Ramos (cell line): Measurements from ENCODE around the gene HDAC8.
"Not testable (repeated sequence)": the region's sequence is repeated elsewhere in the genome, so short reads cannot be mapped to it uniquely, and the experiment has no call there.

Source experiments
- in situ Hi-C: fragments of 300-500 bp; cut with MboI; formaldehyde crosslinking; loops from one replicate; pipeline ENCODE4 v1.14.3; 2022; ENCODE audit warnings: low sequenced_read_pairs; ENCODE audit not compliant: unreplicated experiment

The HDAC8 gene

DNA sequence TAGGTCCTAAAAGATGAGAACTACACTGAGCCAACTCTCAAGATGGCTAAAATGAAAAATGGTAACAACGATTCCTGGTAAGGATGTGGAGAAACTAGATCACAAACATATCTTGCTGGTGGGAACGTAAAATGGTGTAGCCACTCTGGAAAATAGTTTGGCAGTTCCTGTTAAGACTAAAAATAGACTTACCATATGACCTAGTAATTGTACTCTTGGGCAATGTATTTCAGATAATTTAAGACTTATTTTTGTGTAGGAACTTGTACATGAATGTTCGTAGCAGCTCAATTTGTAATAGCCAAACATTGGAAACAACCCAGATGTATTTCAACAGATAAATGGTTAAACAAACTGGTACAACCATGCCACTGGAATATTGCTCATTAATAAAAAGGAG is 106.2 kb downstream of the HDAC8 start:
- in situ Hi-C loops: no loop called here

DNA sequence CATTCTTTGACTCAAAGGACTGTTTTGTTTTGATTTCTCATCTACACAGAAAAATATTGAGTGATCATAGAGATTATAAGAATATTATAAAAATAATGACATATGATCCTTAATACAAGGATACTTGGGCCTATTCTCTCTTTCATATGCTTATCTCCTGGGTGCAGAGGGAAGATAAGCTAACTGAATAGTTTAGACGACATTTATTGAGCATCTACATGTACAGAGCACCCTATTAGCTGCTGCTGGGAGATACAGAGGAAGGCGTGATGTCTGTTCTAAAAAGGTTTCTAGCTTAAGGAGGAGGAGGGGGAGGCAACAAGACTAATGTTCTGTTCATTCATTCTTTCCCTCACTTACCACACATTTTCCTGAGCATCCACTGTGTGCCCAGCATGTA is 106.8 kb downstream of the HDAC8 start:
- in situ Hi-C loops: no loop called here

DNA sequence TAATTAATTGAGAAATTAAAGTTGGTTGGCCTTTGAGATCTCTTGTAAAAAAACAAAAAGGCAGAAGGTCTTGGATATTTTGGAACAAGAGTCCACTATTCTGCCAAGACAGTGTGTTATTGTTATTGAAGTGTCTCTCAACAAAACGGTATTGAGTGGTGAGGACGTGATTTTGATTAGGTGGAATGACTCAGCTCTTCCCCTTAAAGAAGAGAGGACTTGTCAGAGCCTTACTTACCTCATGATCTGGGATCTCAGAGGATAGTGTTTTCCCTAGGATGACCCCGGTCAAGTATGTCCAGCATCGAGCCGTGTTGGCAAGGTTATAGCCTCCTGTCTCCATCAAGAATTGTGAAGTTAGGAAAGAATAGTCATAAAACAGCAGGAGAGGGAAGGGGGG is 110.9 kb downstream of the HDAC8 start:
- in situ Hi-C loops: no loop called here

DNA sequence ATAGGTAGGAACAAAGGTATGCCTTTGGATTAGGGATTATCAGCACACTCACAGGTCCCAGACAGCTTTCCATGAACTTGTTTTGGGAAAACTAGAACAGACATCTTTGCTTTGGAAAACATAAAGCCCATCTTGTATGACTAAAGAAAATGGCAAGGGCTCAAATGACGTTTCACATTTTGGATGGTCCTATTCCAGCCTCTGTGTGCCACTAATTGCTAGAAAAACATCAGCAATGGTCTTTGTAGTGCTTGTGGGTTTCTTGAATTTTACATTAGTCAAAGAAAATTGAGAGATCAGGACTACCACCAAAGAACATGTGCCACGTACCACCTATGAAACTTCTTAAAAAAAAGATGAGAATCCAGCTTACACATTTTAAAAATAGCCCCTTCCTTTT is 111.4 kb downstream of the HDAC8 start:
- in situ Hi-C loops: no loop called here

DNA sequence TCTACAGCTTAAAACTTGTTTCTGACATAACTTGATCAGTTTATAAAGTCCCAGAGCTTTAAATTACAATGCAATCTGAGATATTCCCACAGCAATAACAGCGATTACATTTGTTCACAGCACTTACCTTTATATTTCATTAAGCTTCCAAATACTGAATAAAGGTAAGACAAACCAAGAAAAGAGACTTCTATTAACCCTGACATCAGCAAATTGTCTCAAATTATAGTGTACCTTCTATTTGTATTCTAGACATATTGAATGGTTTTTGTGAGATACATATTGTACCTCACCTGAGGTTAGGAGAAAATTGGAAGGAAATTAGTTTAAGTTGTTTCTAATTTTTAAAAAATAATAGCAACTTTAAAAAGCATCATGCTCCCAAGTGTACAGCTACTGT is 111.9 kb downstream of the HDAC8 start:
- in situ Hi-C loops: no loop called here

DNA sequence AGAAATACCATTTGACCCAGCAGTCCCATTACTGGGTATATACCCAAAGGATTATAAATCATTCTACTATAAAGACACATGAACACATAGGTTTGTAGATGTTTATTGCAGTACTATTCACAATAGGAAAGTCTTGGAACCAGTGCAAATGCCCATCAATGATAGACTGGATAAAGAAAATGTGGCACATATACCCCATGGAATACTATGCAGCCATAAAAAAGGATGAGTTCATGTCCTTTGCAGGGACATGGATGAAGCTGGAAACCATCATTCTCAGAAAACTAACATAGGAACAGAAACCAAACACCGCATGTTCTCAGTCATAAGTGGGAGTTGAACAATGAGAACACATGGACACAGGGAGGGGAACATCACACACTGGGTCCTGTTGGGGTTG is 123.6 kb downstream of the HDAC8 start:
- in situ Hi-C loops: not testable (repeated sequence)

DNA sequence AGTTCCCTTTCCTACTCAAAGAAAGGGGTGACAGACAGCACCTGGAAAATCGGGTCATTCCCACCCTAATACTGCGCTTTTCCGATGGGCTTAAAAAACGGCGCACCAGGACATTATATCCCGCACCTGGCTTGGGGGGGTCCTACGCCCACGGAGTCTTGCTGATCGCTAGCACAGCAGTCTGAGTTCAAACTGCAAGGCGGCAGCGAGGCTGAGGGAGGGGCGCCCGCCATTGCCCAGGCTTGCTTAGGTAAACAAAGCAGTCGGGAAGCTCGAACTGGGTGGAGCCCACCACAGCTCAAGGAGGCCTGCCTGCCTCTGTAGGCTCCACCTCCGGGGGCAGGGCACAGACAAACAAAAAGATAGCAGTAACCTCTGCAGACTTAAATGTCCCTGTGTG is 131.9 kb downstream of the HDAC8 start:
- in situ Hi-C loops: not testable (repeated sequence)

DNA sequence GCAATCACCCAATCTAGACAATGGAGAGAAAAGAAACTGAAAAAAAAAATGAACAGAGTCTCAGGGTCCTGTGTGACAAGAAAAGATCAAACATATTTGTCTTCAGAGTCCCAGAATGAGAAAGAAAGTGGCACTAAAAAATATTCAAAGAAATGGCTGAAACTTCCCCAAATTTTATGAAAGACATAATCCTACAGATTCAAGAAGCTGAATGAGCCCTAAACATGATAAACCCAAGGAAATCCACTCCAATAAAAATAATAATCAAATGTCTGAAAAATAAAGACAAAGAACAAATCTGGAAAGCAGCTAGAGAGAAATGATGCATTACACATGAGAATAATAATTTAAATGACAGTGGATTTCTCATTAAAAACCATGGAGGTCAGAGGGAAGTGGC is 136.6 kb downstream of the HDAC8 start:
- in situ Hi-C loops: no loop called here

DNA sequence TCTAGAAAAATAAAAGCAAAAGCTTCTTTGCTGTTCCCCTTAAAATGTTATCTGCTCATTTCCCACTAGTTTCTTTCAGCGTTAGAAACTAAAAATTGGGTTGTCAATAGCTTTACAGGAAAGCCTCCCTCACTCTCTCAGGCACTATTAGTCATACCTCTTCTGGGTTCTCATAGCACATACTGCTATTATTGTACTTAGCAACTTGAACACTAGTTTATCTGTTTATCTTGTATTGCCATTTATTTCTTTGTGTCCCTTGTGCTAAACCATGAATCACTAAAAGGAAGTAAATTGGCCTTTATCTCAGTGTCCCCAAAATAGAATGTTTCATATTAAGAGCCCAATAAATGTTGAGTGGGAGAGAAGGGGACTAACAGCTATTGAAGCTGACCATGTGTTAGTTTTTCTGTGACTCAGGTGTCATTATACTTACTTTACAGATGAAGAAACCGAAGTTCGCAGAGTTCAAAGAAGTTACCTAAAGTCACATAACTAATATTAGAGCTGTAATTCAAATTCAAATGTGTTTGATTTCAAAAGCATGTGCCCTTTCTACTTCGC is 142.2 kb downstream of the HDAC8 start:
- in situ Hi-C loops: no loop called here

DNA sequence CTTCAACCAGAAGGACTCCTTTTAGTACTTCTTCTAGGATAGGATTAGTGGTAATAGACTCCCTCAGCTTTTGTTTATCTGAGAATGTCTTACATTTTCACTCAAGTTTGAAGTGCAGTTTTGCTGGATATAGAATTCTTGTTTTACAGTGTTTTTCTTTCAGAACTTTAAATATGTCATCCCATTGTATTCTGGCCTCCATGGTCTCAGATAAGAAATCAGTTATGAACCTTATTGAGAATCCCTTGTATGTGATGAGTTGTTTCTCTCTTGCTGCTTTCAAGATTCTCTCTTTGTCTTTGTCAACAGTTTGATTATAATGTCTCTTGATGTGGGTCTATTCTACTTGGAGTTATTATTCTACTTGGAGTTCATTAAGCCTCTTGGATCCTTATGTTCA is 150.8 kb downstream of the HDAC8 start:
- in situ Hi-C loops: no loop called here

DNA sequence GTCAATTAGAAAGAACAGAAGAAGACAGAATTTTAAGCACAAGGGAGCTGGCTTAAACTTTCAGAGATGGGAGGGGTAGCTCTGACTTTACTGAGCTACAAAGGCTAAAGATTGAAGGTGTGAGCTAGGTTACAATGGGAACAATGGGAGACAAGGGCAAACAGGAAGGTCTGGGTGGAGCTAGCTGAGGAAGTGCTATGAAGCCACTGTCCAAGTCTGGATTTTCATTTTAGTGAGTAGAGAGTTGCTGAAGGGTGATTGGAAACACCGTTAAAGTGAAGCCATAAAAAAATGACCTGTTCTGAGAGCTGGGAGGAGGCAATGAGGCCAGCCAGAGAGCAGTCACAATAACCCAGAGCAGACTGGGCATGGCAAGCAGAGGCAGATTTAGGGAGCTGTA is 162.7 kb downstream of the HDAC8 start:
- in situ Hi-C loops: no loop called here

DNA sequence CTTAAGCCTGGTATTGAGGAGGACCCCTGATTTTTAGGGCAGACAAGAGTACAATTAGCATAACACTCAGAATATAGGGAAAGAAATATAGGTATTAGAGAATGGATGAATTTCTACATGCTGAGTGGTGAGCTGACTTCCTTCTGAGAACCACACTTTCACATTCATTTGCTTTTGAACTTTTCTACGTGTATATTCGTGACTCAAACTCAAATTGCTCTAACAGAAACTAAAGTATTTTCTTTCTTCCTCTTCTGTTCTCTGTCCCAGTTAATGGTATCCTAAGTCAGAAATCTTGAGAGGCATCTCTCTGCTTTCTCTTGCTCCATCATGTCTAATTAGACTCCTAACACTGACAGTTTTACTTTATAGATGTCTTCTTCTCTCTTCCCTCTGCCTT is 163.8 kb downstream of the HDAC8 start:
- in situ Hi-C loops: no loop called here

DNA sequence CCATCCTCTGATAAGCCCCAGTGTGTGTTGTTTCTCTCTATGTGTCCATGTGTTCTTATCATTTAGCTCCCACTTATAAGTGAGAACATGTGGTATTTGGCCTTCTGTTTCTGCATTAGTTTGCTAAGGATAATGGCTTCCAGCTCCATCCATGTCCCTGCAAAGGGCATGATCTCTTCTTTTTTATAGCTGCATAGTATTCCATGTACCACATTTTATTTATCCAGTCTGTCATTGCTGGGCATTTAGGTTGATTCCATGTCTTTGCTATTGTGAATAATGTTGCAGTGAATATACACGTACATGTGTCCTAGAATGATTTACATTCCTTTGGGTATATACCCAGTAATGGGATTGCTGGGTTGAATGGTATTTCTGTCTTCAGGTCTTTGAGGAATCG is 167.5 kb downstream of the HDAC8 start:
- in situ Hi-C loops: not testable (repeated sequence)

DNA sequence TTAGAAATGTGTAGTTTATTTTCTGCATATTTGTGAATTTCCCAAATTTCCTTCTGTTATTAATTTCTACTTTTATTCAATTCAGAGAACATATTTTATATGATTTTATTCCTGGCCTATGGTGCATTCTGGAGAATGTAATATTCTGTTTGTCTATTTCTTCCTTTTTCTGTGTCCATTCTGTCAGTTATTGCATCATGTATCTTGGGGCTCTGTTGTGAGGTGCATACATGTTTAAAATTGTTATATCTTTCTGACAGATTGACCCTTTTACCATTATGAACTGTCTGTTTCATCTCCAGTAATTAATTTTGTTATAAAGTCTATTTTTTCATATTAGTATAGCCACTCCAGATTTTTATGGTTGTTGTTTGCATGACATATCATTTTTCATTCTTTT is 170.0 kb downstream of the HDAC8 start:
- in situ Hi-C loops: no loop called here

DNA sequence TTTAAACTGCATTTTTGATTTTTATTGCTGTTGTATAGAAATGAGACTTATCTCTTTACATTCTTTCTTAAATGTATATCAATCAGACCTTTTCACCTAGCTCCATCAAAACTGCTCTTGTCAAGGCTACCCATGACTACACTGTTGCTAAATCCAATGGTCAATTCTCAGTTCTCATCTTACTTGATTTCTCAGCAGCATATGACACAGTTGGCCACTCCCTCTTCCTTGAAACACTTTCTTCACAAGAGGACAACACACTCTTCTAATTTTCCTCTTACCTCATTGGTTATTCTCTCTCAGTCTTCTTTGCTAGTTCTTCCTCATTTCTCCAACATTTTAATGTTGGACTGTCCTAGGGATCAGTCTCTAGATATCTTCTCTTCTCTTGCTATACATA is 172.8 kb downstream of the HDAC8 start:
- in situ Hi-C loops: no loop called here

DNA sequence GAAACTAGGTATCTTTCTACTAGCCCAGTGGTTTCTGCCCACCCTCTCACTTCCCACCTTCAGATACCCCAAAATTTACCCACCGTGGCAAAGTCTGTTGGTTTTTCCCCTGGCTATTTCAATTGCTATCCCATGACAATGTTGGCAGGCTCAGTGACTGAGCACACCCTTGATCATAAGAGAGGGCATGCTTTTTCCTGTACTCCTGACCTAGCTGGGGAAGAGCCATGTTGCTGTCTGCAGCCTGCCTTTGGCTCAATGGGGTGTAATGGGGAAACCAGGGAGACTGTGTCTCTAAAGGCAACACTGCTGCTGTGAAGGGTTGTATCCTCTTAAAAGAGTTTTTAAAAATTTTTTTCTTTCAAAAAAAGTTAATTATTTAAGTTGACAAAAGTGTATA is 176.5 kb downstream of the HDAC8 start:
- in situ Hi-C loops: no loop called here

DNA sequence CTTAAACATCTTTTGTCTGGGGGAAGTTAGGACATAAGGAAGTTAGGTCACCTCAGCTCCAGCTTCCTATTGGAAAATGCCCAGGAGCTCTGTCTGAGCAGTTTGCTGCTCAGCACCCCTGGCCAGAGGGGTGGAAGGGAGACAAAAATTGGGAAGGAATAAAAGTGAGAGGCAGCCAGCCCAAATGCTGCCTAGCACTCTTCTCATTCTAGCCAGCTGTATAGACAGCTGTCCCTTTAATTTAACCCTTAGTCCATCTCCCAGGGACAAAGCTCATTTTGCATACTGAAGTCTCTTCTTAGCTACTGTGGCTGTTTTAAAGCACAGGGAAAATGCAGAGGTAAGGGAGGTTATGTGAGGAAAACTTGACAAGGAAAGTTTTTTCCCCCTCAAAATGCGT is 177.4 kb downstream of the HDAC8 start:
- in situ Hi-C loops: no loop called here

DNA sequence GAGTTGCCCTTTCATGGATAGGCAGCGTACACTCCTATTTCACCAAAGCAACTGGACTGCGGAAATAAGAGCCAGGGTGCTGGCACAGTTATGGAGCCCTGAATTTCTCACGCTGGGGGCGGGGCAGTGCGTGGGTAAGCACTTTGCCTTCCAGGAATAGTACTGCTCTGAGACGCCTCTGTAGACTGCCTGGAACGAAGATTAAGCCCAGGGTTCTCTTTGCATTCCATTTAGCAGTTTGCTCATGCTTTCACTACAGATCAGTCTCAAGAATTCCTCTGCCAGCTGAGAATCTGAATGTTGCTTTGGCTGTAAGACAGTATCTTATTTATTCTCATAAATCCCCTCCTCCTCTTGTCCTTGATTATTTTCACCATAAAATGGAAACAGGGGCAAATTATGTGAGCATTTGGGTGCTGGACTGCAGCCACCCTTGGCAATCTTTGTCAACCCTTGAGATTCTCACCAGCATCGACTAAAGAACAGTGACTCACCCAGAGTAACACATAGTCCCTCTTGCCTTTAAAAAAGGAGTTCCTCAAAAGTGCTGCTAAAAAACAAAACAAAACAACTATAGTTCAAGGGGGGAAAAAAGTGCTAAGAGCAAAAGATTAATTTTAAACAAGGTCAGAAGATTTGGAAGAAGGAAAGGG is 178.0 kb downstream of the HDAC8 start:
- in situ Hi-C loops: no loop called here

DNA sequence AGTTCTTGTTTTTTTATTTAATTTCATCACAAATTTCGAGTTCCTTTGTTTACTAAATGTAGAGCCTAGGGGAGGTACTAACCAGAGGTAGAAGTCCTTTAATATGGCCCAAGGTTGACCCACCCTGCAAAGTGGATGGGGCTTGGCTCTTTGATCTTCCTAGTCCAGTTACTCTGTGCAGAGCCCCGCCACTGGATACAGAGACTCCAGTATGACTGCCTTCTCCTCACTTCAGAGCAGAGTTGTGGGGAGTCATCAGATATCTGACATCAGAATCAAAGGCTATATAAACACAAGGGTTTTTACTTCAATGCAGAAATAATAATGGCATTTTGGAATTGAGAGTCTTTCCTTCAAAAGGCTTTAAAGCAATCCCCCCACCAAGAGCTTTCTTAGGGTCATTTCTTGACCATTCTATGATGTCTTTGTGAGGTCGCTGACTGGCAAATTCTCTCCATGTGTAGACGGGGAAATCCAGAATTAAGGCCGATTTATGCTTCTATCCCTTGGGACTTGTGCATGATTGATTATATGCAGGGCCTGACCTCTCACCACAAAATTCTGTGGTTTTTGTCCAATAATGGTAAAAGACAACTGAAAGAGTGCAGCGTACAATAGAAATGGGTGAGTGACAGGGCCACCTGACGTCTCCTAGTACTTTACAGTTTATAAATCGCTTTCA is 178.7 kb downstream of the HDAC8 start:
- in situ Hi-C loops: no loop called here

DNA sequence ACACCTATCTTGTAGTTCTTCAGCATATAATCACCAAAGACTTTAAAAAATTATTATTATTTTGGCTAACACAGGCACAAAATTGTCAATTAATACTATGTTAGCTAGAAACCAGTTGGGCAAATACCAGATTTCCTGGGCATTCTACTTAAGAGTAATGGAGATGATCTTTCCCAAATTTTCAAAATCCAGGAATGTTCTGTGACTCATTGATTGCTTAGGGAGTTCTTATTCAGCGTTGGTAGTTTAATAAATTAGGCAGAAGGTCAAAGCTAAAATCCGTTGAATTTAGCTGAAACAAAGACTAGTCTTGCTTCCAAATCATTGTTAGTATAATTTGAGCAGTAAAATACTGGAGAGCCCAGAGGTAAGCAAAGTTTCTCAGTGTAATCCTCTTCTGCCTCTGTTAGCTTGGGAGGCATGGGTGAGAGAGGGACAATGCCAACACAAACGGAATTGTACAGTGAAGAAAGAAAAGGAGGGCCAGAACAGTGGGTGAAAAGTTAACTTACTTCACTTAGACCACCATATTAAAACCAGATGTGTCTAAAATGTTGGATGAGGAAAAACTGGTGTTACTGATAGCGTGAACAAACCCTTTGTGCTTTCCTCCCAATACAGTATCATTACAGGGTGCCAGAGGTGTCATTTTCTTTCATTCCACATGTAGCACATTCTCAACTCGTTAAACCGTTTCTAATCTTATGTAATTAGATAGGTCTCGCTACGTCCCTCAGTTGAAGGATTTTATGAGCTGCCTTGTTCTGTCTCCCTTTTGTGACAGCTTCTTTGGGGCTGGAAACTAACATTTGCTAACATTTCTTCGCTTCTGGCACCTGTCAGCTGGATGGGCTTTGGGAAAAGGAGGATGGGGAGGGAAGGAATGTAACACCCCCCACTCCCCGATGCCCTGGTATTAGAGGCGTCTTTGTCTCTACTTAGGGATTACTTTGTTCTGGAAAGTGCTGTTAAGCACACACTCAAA is 179.5 kb downstream of the HDAC8 start:
- in situ Hi-C loops: no loop called here

DNA sequence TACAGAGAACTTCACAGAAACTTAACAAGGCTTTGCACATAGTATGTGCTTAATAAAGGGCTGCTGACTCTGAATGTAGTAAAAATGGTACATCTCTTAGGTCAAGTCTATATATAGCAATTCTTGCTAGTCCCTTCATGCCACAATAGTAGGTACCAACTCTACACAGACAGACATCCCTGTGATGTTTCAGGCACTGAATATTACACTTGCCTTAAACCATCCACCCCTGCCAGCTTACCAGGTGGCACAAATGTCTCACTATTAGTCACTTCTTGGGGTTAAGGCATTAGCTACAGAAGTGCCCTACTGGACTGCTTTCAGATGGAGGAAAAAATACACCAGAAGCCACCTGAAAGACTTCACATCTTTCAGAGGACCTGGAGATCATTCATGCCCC is 180.6 kb downstream of the HDAC8 start:
- in situ Hi-C loops: no loop called here
